Uterus (tissue), 4 donors: ENCODE measurements around the gene CCDC88A. TPM values are rescaled to one million over a fixed set of nuclear protein-coding genes. Genes with fewer than 3 reads are reported as not detected.
"Not testable (repeated sequence)": the region's sequence is repeated elsewhere in the genome, so short reads cannot be mapped to it uniquely, and the experiment has no call there.

Source experiments
- DNase-seq, 2 donors: peaks; one replicate each; pipeline ENCODE4 v3.0.0-alpha.2; 2019 to 2020
- H3K27ac ChIP-seq, 2 donors: fragments of 200-600 bp; sonication (generic); 1 replicate in 1 of 2; 2 replicates in 1 of 2; pipeline ENCODE4 v1.5.1; 2016 to 2018
- H3K27me3 ChIP-seq, 2 donors: fragments of 200-600 bp; sonication (generic); one replicate each; pipeline ENCODE4 v1.5.1; 2018 to 2019; ENCODE audit warnings: control low read depth in 1 of 2
- H3K36me3 ChIP-seq, 2 donors: fragments of 200-600 bp; sonication (generic); one replicate each; pipeline ENCODE4 v1.5.1; 2019; ENCODE audit warnings: control low read depth in 1 of 2
- H3K4me1 ChIP-seq, 2 donors: fragments of 200-600 bp; sonication (generic); one replicate each; pipeline ENCODE4 v1.5.1; 2018 to 2019; ENCODE audit warnings: control low read depth in 1 of 2
- H3K4me3 ChIP-seq, 2 donors: fragments of 200-600 bp; sonication (generic); 1 replicate in 1 of 2; 2 replicates in 1 of 2; pipeline ENCODE4 v1.5.1; 2018 to 2019; ENCODE audit warnings: mild to moderate bottlenecking in 1 of 2
- H3K9me3 ChIP-seq, 2 donors: fragments of 200-600 bp; sonication (generic); one replicate each; pipeline ENCODE4 v1.5.1; 2019; ENCODE audit warnings: control low read depth in 1 of 2
- POLR2A ChIP-seq, 2 donors: fragments of 450-650 bp; IDR thresholded peaks; one replicate each; pipeline ENCODE4 v1.6.1; 2016; ENCODE audit warnings: antibody characterized with exemption in 2 of 2, mild to moderate bottlenecking in 1 of 2, moderate library complexity in 1 of 2
- intact Hi-C: fragments of 100-400 bp; cut with DNase I; formaldehyde crosslinking; loops from one replicate; pipeline ENCODE4 v1.15.1; 2023; ENCODE audit warnings: low total_unique reads
- total RNA-seq, 4 donors: library from RNA; depleted of rRNA in 3 of 4; stranded (reverse); fragments of >200 nt in 3 of 4; gene quantifications; one replicate each; pipeline versions ENCODE4 v1.1.0 to v1.2.4, GENCODE V29; 2014 to 2023
- TF ChIP-seq, protein P1 (sequence below), 4 experiments: fragments of 200-600 bp in 2 of 4; fragments of 450-650 bp in 2 of 4; sonication (generic) in 2 of 4; IDR thresholded peaks; one replicate each; pipeline ENCODE4 v1.5.1; 2016 to 2019; ENCODE audit warnings: antibody characterized with exemption in 4 of 4, mild to moderate bottlenecking in 2 of 4, moderate library complexity in 1 of 4
- donor health status: DM: yes; HTN: yes; CAD: no.

Gene CCDC88A
- total RNA-seq, 4 donors from 2014 or later = 34.1 to 152 (median 49.9) TPM

DNA sequence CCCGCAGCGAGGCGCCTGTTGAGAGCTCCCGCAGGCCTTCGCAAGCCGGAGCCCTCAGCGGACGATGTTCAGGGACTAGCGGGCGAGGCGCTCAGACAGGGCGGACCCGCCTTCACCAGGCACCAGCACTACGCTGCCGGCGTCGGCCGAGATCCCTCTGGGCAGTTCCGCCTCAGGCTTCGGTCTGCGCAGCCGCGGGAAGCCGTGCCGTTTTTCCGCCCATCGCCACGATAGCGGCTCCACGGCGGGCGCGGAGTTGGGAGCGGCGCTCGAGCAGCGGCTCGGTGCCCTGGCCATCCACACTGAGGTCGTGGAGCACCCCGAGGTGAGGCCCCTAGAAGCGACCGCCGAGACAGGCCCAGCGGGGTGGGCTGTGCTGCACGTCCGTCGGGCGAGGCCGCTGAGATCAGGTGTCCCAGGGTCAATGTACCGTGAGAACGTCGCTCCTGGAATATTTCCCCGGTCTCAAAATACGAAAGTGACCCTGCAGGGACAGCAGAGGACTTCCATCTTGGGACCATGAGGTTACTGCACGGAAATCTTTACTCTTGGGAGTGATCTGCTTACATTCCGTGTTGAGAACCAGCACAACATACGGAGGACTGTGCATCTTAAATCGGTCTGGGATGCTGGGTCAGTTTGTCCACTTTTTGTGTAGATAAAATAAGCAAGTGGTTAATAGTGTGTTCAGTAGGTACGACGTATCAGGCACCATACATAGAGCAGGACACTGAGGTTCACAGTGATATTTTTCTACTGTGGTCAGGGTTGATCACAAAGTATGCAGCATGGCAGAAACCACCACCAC lies 137.3 kb downstream of the CCDC88A start:
- intact Hi-C loops = no loop called here
- Histone ChIP-seq H3K36me3 (no peaks in the 10 kb centered on the region), H3K9me3 (no peaks in the 10 kb centered on the region), H3K4me1 (no peaks in the 10 kb centered on the region), H3K27ac (peak overlapping the region; percentile 92), H3K4me3 (peak overlapping the region; percentile 63 to 66), H3K27me3 (no peaks in the 10 kb centered on the region)
- peak; percentile 58 to 68 for TF ChIP-seq POLR2A (IDR thresholded peaks at IDR 0.05)
- TF ChIP-seq, protein P1, sequence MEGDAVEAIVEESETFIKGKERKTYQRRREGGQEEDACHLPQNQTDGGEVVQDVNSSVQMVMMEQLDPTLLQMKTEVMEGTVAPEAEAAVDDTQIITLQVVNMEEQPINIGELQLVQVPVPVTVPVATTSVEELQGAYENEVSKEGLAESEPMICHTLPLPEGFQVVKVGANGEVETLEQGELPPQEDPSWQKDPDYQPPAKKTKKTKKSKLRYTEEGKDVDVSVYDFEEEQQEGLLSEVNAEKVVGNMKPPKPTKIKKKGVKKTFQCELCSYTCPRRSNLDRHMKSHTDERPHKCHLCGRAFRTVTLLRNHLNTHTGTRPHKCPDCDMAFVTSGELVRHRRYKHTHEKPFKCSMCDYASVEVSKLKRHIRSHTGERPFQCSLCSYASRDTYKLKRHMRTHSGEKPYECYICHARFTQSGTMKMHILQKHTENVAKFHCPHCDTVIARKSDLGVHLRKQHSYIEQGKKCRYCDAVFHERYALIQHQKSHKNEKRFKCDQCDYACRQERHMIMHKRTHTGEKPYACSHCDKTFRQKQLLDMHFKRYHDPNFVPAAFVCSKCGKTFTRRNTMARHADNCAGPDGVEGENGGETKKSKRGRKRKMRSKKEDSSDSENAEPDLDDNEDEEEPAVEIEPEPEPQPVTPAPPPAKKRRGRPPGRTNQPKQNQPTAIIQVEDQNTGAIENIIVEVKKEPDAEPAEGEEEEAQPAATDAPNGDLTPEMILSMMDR (IDR thresholded peaks at IDR 0.05) = peak in 1 of 4 experiments; percentile 3
- DNase-seq = peak; percentile 76 to 84

DNA sequence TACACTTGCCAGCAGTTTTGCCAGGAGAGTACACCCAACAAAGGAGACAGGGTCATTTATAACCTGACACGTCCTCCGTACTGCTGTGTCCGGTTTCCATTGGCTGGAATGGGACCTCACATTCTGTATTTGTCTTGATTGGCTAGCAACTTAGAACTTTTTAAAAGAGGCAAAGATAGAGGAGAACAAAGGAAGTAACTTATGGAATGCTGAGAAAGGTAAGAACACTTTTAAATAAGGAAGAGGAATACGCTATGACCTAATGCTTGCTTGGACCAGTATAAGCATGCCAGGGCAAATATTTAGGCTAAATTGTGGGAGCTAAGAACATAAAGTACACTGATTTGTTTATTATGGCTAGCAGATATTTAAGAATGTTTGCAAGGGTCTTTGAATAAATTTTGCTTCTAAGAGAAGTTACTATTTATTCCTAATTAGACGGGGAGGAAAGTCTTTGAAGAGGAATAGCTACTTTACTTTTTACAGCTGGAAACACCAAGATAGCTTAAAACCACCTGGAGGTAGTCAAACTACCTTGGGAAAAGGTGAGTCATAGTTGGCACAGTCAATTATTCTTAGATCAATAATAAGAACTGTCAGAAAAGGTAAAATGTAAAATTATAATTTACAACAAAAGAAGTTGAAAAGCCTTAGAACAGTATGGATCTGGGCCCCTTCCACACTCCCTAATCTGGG lies 138.7 kb downstream of the CCDC88A start:
- H3K27ac ChIP-seq = peak overlapping the region in 1 of 2 donors; percentile 92
- H3K36me3 ChIP-seq, H3K4me3 ChIP-seq, H3K9me3 ChIP-seq, DNase-seq, intact Hi-C loops, H3K27me3 ChIP-seq, H3K4me1 ChIP-seq: not testable (repeated sequence)

DNA sequence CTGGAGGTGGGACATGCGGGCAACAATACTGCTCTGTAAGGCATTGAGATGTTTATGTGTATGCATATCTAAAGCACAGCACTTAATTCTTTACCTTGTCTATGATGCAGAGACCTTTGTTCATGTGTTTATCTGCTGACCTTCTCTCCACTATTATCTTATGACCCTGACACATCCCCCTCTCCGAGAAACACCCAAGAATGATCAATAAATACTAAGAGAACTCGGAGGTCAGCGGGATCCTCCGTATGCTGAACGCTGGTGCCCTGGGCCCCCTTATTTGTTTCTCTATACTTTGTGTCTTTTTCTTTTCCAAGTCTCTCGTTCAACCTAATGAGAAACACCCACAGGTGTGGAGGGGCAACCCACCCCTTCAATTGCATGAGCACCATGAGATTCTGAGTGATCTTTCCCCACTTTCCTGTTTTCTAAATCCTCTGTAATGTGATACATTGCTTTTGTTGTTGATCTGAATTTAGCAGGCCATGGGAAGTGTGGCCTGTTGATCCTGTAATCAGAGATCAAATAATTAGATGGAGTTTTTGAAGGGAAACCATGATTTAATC lies 139.7 kb downstream of the CCDC88A start:
- H3K27ac ChIP-seq, H3K36me3 ChIP-seq, H3K4me3 ChIP-seq, DNase-seq, H3K4me1 ChIP-seq, intact Hi-C loops, H3K27me3 ChIP-seq, H3K9me3 ChIP-seq: not testable (repeated sequence)

DNA sequence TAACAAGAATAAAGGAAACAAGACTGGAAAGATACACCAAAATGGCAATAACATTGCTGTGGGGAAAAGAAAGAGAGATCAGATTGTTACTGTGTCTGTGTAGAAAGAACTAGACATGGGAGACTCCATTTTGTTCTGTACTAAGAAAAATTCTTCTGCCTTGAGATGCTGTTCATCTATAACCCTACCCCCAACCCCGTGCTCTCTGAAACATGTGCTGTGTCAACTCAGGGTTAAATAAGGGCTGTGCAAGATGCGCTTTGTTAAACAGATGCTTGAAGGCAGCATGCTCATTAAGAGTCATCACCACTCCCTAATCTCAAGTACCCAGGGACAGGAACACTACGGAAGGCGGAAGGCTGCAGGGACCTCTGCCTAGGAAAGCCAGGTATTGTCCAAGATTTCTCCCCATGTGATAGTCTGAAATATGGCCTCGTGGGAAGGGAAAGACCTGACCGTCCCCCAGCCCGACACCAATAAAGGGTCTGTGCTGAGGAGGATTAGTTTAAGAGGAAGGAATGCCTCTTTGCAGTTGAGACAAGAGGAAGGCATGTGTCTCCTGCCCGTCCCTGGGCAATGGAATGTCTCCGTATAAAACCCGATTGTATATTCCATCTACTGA lies 140.3 kb downstream of the CCDC88A start:
- DNase-seq, intact Hi-C loops, H3K36me3 ChIP-seq, H3K27ac ChIP-seq, H3K9me3 ChIP-seq, H3K27me3 ChIP-seq, H3K4me3 ChIP-seq, H3K4me1 ChIP-seq: not testable (repeated sequence)

DNA sequence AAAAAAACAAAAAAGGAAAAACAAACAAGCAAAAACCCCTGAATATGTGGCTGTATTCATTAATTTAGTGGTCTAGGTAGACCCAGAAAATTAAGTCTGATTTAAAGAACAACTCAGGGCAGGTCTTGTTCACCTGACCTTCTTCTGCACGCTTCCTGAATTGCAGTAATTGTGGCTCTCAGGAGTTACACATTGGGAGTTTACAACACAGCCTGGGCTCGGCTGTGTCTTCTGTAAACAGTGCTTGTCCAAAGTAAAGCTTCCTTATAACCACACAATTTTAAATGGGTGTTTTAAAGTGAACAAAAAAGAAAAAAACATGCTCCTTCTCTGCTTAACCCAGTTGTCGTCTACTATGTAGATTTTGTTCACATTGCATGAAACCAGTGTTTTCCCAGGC lies 142.3 kb downstream of the CCDC88A start:
- no peak for DNase-seq
- Histone ChIP-seq H3K4me1 (no peaks in the 10 kb centered on the region), H3K27ac (no peak overlapping the region), H3K9me3 (no peaks in the 10 kb centered on the region), H3K36me3 (no peaks in the 10 kb centered on the region), H3K4me3 (no peak overlapping the region), H3K27me3 (no peaks in the 10 kb centered on the region)
- intact Hi-C loops = no loop called here
- TF ChIP-seq, protein P1 (IDR thresholded peaks at IDR 0.05) = no peak
- TF ChIP-seq POLR2A (IDR thresholded peaks at IDR 0.05) = no peak

DNA sequence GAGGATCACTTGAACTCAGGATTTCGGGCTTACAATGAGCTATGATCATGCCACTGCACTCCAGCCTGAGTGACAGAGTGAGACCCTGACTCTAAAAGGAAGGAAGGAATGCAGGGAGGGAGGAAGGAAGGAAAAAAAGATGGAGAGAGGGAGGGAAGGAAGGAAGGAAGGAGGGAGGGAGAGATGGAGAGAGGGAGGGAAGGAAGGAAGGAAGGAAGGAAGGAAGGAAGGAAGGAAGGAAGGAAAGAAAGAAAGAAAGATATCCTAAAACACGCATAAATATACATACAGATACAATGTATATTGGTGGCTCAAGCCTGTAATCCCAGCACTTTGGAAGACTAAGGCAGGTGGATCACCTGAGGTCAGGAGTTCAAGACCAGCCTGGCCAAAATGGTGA lies 145.3 kb downstream of the CCDC88A start:
- H3K36me3 ChIP-seq, DNase-seq, H3K4me1 ChIP-seq, H3K9me3 ChIP-seq, H3K27ac ChIP-seq, H3K4me3 ChIP-seq, intact Hi-C loops, H3K27me3 ChIP-seq: not testable (repeated sequence)

DNA sequence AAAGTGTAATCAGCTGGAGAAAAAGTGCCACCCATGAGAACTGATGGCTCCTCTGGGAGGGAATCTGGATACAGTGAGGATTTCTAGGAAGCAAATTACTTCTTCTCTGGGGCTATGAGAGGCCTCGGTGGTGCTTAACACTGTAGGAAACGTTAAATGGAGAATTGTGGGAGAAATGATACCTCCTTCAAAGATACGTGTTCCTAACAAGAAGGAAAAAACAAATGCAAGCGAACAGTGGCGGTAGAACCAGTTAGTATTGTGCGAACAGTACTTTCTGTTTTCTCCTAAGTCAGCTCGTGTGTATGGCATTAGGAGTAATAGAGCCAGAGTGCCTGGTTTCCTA lies 150.0 kb downstream of the CCDC88A start:
- Histone ChIP-seq H3K4me1 (no peaks in the 10 kb centered on the region), H3K27ac (peak overlapping the region; percentile 86 to 87), H3K9me3 (no peaks in the 10 kb centered on the region), H3K36me3 (no peaks in the 10 kb centered on the region), H3K27me3 (no peaks in the 10 kb centered on the region), H3K4me3 (peak overlapping the region; percentile 45 to 62)
- no peak for TF ChIP-seq POLR2A (IDR thresholded peaks at IDR 0.05)
- TF ChIP-seq, protein P1 (IDR thresholded peaks at IDR 0.05) = no peak
- DNase-seq = no peak
- intact Hi-C loops = no loop called here
